LNCAP (cell line): ENCODE data around the gene FKBP6.

ENCODE experiments used
- CTCF ChIP-seq: fragments of 450-650 bp; IDR thresholded peaks from 2 replicates; pipeline ENCODE4 v1.5.1; 2017; ENCODE audit warnings: mild to moderate bottlenecking

Gene FKBP6

GRCh38 chr7:73312831-73313520 is 15.0 kb upstream of the FKBP6 start:
- no peak for TF ChIP-seq CTCF

GRCh38 chr7:73313521-73313906 is 14.4 kb upstream of the FKBP6 start:
- no peak for TF ChIP-seq CTCF

GRCh38 chr7:73314271-73314670 is 13.7 kb upstream of the FKBP6 start:
- TF ChIP-seq CTCF: no peak

GRCh38 chr7:73316521-73316920 is 11.4 kb upstream of the FKBP6 start:
- no peak for TF ChIP-seq CTCF

- peak; percentile 36; the same call in 1 of the 2 replicates for TF ChIP-seq CTCF
Measured at GRCh38 chr7:73324081-73324845, 3.7 kb upstream of the FKBP6 start.

GRCh38 chr7:73328696-73329095 is 735 bp downstream of the FKBP6 start:
- TF ChIP-seq CTCF: no peak

- TF ChIP-seq CTCF: no peak
Measured at GRCh38 chr7:73329861-73330581, 2.1 kb downstream of the FKBP6 start.
